Prostate gland (tissue), 2 donors: ENCODE measurements around the gene SCO1.

Experiments
- CTCF ChIP-seq, 4 experiments: fragments of 200-600 bp in 2 of 4; fragments of 450-650 bp in 2 of 4; sonication (generic) in 2 of 4; IDR thresholded peaks; 1 replicate in 3 of 4; 2 replicates in 1 of 4; pipeline ENCODE4 v1.5.1; 2016 to 2019; ENCODE audit warnings: antibody characterized with exemption in 4 of 4, mild to moderate bottlenecking in 2 of 4, moderate library complexity in 2 of 4
- POLR2A ChIP-seq: fragments of 450-650 bp; IDR thresholded peaks from one replicate; pipeline ENCODE4 v1.6.1; 2016; ENCODE audit warnings: antibody characterized with exemption, mild to moderate bottlenecking

GRCh38 chr17:10735821-10736220 is 38.5 kb upstream of the SCO1 start:
- TF ChIP-seq POLR2A (no peak), CTCF (IDR thresholded peaks at IDR 0.05) (no peak)
